Stimulated activated CD8-positive, alpha-beta memory T cell treated with anti-CD3 and anti-CD28 coated beads, Interleukin-7, amount 100 ng/mL, for 1 hour (primary cell): ENCODE data around the gene COPS3.
"Not testable (repeated sequence)": the region's sequence is repeated elsewhere in the genome, so short reads cannot be mapped to it uniquely, and the experiment has no call there.

Experiments
- DNase-seq, 2 donors: peaks; one replicate each; pipeline ENCODE4 v3.0.0-alpha.2; 2020; ENCODE audit warnings: low read depth in 2 of 2

Gene COPS3

DNA sequence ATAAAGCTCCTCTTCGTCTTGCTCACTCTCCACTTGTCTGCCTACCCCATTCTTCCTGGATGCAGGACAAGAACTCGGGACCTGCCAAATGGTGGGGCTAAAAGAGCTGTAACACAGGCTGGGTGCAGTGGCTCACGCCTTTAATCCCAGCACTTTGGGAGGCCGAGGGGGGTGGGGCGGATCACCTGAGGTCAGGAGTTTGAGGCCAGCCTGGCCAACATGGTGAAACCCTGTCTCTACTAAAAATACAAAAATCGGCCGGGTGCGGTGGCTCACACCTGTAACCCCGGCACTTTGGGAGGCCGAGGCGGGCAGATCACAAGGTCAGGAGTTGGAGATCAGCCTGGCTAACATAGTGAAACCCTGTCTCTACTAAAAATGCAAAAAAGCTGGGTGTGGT lies 20.6 kb upstream of the COPS3 start:
- DNase-seq, result not testable (repeated sequence)

- DNase-seq, result peak in 1 of 2 donors; percentile 25
Observed at GRCh38 chr17:17300624-17301568, 19.9 kb upstream of the COPS3 start.

DNA sequence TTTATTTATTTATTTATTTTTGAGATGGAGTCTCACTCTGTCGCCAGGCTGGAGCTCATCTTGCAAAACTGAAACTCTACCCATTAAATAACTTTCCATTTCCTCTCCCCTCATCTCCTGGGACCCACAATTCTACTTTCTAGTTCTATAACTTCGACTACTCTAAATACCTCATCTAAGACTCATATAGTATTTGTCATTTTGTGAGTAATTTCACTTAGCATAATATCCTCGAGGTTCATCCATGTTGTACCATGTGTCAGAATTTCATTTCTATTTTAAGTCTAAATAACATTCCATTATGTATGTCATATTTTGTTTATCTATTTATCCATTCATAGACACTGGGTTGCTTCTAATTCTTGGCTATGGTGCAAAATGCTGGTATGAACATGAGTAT lies 17.1 kb upstream of the COPS3 start:
- no peak for DNase-seq

GRCh38 chr17:17297217-17297616 lies 16.2 kb upstream of the COPS3 start:
- no peak for DNase-seq

DNA sequence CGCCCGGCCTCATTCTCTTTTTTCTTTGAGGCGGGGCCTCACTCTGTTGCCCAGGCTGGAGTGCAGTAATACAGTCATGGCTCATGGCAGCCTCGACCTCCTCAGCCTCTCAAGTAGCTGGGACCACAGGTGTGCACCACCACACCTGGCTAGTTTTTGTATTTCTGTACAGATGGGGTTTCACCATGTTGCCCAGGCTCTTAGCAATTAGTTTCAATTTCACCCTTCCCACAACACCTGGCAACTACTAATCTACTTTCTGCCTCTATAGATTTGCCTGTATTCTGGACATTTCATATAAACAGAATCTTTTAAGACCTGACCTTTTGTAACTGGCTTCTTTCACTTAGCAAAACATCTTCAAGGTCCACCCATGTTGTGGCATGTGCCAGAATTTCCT lies 14.1 kb upstream of the COPS3 start:
- DNase-seq, result no peak

DNA sequence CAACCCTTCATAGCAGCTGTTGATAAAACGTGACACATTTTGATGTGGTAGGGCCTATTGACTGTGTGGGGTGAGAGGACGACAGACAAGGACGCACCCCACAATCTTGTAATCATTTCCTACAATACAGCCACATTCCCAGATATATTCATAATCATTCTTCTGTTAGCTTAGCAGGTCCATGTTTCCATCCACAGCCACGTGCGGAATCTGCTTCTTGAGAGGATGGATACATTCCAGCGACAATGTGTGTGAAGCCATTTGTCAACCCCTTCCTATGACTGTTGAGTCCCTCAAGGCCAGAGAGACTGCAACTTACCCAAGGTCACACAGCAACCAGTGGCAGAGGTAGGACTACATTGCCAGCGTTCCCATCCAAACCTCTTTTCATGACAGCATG lies 8.7 kb upstream of the COPS3 start:
- DNase-seq, result no peak

DNA sequence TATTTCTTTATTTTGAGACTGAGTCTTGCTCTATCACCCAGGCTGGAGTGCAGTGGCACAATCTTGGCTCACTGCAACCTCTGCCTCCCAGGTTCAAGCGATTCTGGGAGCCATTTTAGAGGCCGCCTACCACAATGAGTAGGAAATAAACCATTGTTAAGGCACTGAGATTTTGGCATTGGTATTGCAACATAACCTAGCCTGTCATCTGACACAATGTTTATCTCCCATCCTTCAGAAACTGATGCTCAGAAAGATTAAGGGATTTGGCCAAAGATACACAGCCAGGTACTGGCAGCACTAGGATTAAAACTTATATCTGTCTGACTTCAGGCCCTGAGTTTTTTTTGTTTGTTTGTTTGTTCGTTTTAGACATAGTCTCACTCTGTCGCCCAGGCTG lies 8.0 kb upstream of the COPS3 start:
- no peak for DNase-seq

- DNase-seq, result no peak
Observed at GRCh38 chr17:17285951-17286350, 4.9 kb upstream of the COPS3 start.

GRCh38 chr17:17279316-17279715 lies 1.7 kb downstream of the COPS3 start:
- DNase-seq, result no peak

- DNase-seq, result not testable (repeated sequence)
Observed at GRCh38 chr17:17277431-17277830, 3.6 kb downstream of the COPS3 start.

DNA sequence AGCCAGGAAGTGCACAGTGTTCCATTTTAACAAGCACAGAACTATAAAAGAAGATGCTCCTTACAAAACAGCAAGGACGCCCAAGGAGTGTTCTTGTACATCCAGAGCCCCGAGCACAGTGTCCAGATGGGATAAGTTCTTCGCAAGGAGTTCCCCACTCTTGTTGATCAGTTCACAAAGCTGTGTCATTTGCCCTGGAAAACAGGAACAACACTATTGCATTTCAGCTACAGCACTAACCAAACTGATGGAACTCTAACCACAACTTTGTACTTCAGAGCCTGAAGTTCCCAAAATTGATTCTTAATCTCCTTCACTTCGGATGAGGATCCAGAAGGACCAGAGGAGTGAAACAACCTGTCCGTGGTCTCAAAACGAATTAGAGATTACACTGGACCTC lies 5.1 kb downstream of the COPS3 start:
- DNase-seq, result no peak

DNA sequence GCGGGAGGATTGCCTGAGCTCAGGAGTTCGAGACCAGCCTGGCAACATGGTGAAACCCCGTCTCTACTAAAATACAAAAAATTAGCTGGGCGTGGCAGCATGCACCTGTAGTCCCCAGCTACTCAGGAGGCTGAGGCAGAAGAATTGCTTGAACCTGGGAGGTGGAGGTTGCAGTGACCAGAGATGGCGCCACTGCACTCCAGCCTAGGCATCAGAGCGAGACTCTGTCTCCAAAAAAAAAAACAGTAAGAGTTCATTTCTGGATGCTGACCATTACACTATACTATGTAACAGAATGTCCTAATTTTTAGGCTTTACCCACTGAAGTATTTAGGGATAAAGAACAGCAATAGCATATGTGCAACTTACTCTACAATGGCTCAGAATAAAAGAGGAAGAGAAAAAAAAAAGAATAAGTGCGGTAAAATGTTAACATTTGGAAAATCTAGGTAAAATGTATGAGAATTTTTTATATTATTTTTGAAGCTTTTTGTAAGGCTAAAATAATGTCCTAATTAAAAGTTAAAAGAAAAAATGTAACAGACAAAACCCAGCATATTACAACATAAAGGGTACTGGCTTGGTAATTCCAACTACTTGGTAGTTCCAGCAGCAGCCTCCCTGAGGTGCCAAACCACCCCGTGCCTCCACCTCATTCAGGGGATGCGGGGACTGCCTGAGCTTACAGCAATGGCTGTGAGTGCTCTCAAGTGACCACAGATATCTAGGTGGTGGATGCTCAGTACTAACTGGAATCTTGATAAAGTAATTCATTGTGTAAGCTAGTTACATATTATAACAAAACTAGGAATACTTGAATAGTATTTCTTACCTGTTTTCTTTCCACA lies 10.9 kb downstream of the COPS3 start:
- DNase-seq, result no peak

- no peak for DNase-seq
Observed at GRCh38 chr17:17264430-17264829, 16.6 kb downstream of the COPS3 start.

DNA sequence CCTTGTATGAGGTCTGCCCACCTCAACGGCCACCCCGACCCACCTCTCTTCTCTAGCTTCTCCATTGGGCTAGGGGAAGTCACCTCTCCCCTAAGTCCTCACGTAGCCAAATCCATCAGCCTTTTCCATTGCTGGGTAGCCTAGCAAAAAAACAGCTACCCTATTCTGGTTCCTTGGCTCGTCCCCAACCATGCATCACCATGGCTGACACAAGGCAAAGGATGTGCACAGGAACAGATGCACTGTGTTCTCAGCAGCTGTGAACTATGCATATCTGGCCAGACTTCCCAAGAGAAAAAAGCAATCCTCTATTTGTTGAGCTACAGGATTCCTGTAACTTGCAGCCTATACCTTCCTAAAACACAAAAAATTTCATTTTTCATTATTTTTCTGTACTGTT lies 22.0 kb downstream of the COPS3 start:
- DNase-seq, result no peak

GRCh38 chr17:17258011-17258410 lies 23.0 kb downstream of the COPS3 start:
- DNase-seq, result no peak

- DNase-seq, result no peak
Observed at GRCh38 chr17:17256316-17256715, 24.7 kb downstream of the COPS3 start.

GRCh38 chr17:17255689-17256088 lies 25.4 kb downstream of the COPS3 start:
- DNase-seq, result not testable (repeated sequence)

DNA sequence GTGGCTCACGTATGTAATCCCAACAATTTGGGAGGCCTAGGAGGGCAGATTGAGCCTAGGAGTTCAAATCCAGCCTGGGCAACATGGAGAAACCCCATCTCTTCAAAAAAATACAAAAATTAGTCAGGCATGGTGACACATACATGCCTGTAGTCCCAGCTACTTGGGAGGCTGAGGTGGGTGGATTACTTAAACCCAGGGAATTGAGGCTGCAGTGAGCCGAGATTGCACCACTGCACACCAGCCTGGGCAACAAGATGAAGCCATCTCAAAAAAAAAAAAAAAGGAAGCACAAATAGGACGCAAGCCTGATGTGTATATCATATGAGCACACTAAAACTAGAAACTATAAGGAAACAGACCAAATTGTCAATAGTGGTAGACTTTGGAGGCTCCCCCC lies 27.0 kb downstream of the COPS3 start:
- DNase-seq, result no peak

GRCh38 chr17:17253406-17253805 lies 27.6 kb downstream of the COPS3 start:
- DNase-seq, result no peak

- DNase-seq, result no peak
Observed at GRCh38 chr17:17252149-17252661, 28.8 kb downstream of the COPS3 start.

DNA sequence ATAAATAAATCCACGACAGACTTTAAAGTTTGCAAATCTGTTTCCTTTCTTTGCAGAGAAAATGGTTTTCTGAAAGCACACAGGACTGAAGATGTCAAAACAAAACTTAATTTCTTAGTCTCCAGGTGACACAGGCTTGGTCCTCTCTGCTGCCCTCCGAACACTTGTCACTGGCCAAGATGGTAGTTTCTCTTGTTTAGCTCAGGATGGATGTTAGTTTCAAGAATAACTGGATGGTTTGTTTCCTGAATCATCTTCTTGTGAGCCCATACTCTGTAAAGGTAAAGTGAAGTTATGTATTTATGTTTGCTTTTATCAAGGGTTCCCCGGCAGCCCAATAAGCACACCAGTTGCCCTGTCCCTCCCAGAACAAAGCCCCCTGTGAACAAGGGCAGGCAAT lies 34.2 kb downstream of the COPS3 start:
- DNase-seq, result no peak

- no peak for DNase-seq
Observed at GRCh38 chr17:17243163-17243562, 37.9 kb downstream of the COPS3 start.

DNA sequence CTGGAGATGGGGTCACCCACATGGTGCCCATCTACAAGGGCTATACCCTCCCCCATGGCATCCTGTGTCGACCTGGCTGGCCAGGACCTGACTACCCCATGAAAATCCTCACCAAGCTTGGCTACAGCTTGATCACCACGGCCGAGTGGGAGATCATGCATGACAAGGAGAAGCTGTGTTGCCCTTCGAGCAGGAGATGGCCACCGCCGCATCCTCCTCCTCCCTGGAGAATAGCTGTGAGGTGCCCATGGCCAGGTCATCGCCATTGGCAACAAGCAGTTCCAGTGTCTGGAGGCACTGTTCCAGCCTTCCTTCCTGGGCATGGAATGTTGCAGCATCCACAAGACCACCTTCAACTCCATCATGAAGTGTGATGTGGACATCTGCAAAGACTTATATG lies 38.8 kb downstream of the COPS3 start:
- no peak for DNase-seq
